ENCODE results near the gene RETREG3.
"Not testable (repeated sequence)": the region's sequence is repeated elsewhere in the genome, so short reads cannot be mapped to it uniquely, and the experiment has no call there.

The RETREG3 gene

GRCh38 chr17:42568341-42569111, 40.6 kb downstream of the RETREG3 start:
- TF ChIP-seq ZNF274 (IDR thresholded peaks at IDR 0.05; ENCODE audit: low read depth, low read length): no peak
- no peak overlapping the region for H3K4me3 ChIP-seq (ENCODE audit: low read length)

DNA sequence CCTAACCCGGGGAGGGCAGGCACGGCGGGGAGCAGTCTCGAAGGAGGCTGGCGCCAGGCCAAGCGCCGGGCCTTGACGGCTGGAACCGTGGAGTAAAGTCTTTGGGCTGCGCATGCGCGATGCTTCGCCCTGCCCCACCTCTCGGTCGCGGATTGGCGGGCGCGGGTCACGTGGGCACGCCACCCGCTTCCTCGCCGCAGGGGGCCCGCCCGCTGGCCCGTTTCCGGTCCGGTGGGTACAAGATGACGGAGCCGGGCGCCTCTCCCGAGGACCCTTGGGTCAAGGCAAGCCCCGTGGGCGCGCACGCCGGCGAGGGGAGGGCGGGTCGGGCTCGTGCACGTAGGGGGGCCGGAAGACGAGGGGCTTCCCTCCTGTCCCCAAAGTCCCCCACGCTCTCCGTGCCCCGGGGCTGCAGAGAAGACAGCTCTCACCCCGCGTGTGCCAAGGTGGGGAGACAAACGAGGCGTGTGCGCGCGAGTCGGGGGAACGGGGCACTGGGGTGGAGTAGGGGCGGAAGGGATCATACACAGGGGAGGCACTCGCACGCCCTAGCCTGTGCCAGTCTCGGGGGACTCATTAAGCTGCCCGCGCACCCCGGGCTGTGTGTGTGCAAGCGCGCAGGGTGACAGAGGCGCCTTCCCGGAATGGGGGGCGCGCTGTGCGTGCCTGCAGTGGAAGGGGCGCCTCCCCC, 42.1 kb downstream of the RETREG3 start, which contains the start of gene MLX:
Gene MLX (plus strand): TSS at position 218 of the 691 bp plus-strand sequence. CDS start 25 bp downstream, at position 243.
- TF ChIP-seq ZNF274 (IDR thresholded peaks at IDR 0.05; ENCODE audit: low read depth, low read length): no peak
- H3K4me3 ChIP-seq (ENCODE audit: low read length): peak within 1 kb of the TSS; percentile 83

DNA sequence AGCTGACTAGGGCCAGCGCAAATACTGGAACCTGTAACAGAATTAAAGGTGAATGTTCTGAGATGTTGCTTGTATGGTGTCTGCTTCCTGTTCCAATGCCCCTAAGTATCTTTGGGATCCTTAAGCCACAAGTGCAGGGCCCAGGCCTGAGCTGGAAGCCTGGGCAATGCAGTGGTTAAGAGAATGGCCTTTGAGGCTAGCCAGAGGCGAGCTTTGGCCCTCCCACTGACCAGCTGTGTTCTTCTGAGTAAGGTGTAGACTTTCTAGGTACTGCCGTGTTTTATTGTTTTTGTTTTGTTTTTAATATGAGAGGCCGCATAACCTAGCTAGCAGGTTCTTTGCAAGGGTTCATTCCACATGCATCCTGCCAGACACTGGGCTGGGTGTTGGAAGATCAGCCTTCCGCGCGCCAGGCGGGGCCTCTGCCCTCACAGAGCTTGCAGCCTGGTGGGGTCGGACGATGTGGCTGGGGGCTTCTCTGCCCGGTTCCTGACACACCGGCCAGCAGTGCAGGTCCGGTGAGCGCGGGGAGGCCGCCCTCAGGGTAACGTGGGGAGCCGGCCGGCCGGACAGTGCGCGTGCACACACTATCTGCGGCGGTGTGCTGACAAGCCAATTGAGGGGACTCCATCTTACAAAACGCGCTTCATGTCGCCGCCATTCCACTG, 42.8 kb downstream of the RETREG3 start:
- H3K4me3 ChIP-seq (ENCODE audit: low read length): peak overlapping the region; percentile 16; the same call in 1 of the 2 replicates
- TF ChIP-seq ZNF274 (IDR thresholded peaks at IDR 0.05; ENCODE audit: low read depth, low read length): no peak

GRCh38 chr17:42565523-42566214, 43.5 kb downstream of the RETREG3 start:
- no peak overlapping the region for H3K4me3 ChIP-seq (ENCODE audit: low read length)
- no peak for TF ChIP-seq ZNF274 (IDR thresholded peaks at IDR 0.05; ENCODE audit: low read depth, low read length)

GRCh38 chr17:42564815-42565522, 44.2 kb downstream of the RETREG3 start:
- H3K4me3 ChIP-seq (ENCODE audit: low read length): no peak overlapping the region
- no peak for TF ChIP-seq ZNF274 (IDR thresholded peaks at IDR 0.05; ENCODE audit: low read depth, low read length)

DNA sequence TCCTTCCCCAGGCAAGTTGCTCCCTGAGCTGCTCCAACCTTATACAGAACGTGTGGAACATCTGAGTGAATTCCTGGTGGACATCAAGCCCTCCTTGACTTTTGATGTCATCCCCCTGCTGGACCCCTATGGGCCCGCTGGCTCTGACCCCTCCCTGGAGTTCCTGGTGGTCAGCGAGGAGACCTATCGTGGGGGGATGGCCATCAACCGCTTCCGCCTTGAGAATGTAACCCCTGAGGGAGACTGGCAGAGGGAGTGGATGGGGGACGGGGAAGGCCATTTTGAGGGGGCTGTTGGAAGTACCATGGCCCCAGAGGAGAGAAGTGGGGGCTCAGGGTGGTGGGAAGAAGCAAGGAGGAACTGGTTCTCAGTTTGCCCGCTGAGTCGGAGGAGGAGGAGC, 45.2 kb downstream of the RETREG3 start:
- TF ChIP-seq ZNF274 (IDR thresholded peaks at IDR 0.05; ENCODE audit: low read depth, low read length): no peak
- H3K4me3 ChIP-seq (ENCODE audit: low read length): no peak overlapping the region; the same call in 1 of the 2 replicates

DNA sequence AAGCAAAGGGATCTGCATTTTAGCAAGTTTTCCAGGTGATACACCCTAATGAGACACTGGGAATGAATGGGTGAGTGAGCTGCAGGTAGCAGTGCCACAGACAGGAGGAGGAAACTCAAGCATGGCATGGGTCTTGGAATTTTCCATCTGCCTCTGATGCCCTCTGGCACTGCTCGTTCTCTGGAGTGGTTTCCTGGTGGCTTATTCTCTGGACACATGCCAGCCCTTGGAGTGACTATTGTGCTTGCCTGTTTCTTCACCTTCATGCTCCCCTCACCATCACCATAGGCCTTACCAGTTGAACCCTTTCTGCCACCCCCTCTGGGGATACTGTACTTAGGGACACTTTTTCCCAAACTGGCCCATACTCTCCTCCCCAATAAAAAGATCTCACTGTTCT, 45.6 kb downstream of the RETREG3 start:
- peak overlapping the region; percentile 84; the same call in 1 of the 2 replicates for H3K4me3 ChIP-seq (ENCODE audit: low read length)

GRCh38 chr17:42563143-42563509, 46.0 kb downstream of the RETREG3 start:
- peak overlapping the region; percentile 84 for H3K4me3 ChIP-seq (ENCODE audit: low read length)
- no peak for TF ChIP-seq ZNF274 (IDR thresholded peaks at IDR 0.05; ENCODE audit: low read depth, low read length)

More for the DNA sequence above, 45.6 kb downstream of the RETREG3 start:
- no peak for TF ChIP-seq ZNF274 (IDR thresholded peaks at IDR 0.05; ENCODE audit: low read depth, low read length)

DNA sequence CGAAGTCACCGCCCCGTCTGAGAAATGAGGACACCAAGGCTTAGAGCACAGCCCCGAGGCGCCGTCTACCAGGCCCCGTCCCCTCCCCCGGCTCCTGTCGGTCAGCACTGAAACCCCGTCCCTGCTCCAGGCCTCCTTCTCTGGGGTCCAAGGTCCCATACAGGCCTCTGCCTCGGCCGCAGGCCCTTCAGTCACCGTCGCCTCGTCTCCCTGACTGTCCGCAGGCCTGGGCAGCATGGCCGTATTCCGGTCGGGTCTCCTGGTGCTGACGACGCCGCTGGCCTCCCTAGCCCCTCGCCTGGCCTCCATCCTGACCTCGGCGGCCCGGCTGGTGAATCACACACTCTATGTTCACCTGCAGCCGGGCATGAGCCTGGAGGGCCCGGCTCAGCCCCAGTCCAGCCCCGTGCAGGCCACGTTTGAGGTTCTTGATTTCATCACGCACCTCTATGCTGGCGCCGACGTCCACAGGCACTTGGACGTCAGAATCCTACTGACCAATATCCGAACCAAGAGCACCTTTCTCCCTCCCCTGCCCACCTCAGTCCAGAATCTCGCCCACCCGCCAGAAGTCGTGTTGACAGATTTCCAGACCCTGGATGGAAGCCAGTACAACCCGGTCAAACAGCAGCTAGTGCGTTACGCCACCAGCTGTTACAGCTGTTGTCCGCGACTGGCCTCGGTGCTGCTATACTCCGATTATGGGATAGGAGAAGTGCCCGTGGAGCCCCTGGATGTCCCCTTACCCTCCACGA, 46.6 kb downstream of the RETREG3 start:
- H3K4me3 ChIP-seq (ENCODE audit: low read length): peak overlapping the region; percentile 84
- no peak for TF ChIP-seq ZNF274 (IDR thresholded peaks at IDR 0.05; ENCODE audit: low read depth, low read length)

- no peak for TF ChIP-seq ZNF274 (IDR thresholded peaks at IDR 0.05; ENCODE audit: low read depth, low read length)
- H3K4me3 ChIP-seq (ENCODE audit: low read length): peak within 1 kb of the TSS; percentile 84
Observed at GRCh38 chr17:42561897-42562387, 47.2 kb downstream of the RETREG3 start, which contains the start of gene COASY. TSS of gene COASY (plus strand) at chr17:42562148. CDS start at chr17:42562623, 475 bp downstream.

- TF ChIP-seq ZNF274 (IDR thresholded peaks at IDR 0.05; ENCODE audit: low read depth, low read length): no peak
- H3K4me3 ChIP-seq (ENCODE audit: low read length): no peak overlapping the region
Observed at GRCh38 chr17:42560246-42560645, 48.9 kb downstream of the RETREG3 start.

DNA sequence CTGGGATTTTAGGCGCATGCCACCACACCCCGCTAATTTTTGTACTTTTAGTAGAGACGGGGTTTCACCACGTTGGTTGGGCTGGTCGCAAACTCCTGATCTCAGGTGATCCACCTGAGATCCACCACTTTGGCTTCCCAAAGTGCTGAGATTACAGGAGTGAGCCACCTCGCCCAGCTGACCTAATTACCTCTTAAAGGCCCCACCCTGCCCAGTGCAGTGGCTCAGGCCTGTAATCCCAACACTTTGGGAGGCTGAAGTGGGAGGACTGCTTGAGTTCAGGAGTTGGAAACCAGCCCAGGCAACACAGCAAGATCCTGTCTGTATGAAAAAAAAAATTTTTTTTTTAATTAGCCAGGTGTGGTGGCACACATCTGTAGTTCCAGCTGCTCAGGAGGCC, 50.1 kb downstream of the RETREG3 start:
- H3K4me3 ChIP-seq (ENCODE audit: low read length): no peak overlapping the region
- TF ChIP-seq ZNF274 (IDR thresholded peaks at IDR 0.05; ENCODE audit: low read depth, low read length): no peak

- not testable (repeated sequence) for H3K4me3 ChIP-seq (ENCODE audit: low read length)
Observed at GRCh38 chr17:42555961-42556617, 53.1 kb downstream of the RETREG3 start.
